Activated gamma-delta T cell treated with anti-CD3 and anti-CD28 coated beads, Interleukin-2, amount 50 U/mL, for 16 hours (primary cell): ENCODE measurements around the gene WDR64.

Source experiments
- DNase-seq: peaks from one replicate; pipeline ENCODE4 v3.0.0-alpha.2; 2020; ENCODE audit warnings: low read depth

The WDR64 gene

DNA sequence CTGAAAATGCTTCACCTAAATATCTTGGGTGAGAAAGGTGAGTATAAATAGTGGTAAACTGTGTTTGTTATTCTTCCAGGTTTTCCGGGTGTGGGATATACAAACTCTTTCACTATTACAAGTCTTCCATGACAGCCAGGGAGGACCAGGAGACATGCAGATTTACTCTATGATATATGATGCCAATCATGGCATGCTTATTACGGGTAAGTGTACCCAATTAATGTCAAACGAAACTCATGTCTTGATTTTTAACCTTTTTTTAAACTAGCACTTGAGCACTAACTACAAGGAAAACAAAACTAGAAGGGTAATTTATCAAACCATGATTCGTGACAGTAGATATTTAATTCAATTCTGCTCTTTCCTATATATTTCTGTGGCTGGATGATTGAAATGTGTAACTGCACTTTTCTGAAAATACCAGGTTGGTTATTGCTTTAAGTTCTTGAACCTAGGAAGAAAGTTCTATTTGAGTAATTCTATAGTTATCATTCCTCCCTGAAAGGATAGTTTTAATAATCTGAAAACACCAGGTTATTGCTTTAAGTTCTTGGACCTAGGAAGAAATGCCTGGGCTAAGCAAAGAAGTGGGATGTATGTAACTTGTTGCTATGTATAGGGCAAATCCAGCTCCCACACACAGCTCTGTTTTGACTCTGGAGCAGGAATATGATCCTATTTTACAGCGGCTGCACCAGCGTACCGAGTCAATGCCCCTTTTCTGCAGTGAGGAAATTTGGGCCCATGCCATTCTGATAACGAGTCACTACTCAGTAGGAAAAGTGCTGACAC lies 86.4 kb downstream of the WDR64 start:
- DNase-seq = no peak

DNA sequence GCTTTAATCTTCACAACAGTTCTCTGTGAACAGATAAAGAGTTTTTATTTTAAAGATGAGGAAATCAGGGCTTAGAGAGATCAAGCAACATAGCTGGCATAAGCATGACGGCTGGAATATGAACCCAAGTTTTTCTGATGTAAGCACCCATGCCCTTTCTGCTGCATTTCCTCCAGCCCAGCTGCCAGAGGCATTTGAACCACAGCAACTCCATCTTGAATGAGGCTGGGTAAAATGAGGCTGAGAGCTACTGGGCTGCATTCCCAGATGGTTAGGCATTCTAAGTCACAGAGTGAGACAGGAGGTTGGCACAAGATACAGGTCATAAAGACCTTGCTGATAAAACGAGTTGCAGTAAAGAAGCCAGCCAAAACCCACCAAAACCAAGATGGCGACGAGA lies 90.0 kb downstream of the WDR64 start:
- no peak for DNase-seq

DNA sequence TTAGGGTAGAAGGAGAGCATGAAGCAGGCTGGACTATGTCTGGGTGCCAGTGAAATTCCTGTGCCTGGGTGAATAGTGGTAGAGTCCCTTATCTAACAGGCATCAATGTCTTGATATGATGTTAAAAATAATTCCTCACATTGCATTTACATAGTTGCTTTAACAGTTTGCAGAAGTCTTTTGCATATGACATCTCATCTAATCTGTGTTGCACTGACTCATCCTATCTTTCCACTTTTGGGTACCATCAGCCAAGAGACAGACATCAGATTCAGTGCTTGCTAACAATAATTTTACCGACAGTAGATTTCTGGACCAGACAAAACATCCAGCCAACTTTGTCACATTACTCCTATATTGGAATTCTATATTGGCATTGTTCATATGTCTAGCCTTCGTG lies 92.5 kb downstream of the WDR64 start:
- DNase-seq = no peak

DNA sequence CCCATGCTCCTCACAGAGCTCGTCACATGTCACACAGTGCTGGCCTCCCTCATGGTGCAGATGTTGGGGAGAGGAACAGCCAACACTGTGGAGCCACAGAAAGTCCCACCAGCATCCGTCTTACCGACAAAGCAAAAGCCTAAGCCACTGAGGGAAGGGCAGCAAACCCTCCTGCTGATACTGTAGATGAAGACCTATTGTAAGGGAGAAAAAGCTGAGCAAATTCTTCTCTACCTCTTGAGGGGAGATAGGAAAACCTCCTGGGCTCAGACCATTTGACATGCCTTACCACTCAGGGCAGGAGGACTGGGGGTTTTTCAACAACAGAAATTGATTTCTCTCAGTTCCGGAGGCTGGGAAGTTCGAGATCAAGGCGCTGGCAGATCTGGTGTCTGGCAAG lies 95.9 kb downstream of the WDR64 start:
- DNase-seq = no peak

DNA sequence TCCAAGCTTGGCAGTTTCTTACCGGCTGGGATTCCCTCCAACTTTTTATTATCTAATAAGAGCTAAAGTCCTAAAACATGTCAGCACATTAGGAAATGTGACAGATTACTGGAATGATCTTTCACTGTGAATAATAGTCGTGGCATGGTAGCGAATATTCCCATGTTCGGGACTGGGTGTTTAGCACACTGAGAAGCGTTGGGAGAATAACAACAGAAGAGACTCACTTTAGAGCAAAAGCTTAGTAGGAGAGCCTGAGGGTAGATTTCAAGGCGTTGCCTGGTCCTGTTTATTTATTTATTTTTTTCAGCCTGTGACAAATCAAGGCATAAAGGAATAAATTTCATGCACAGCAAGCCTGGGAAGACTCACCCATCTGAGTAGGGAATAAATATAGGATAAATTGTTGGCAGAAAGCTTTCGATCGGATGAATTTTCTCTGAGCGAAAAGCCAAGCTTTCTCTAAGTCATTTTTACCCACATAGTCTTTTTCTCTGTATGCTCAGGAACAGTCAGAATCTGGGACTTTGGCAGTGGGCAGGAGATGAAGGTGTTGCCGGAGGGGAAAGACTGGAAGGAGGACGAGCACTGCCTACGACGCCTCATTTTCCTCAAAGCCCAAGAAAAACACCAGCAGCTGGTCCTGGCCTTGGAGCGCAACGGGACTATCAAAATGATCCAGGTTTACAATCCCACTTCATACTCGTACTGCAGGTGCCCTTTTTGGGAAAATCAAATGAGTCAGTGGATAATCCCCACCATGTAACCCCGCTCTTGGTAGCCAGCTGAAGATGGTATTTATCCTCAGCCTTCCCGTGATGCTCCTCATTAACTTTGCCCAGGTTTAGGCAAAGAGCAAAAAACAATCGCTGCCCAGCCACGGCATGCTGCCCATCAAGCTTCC lies 97.2 kb downstream of the WDR64 start:
- no peak for DNase-seq

DNA sequence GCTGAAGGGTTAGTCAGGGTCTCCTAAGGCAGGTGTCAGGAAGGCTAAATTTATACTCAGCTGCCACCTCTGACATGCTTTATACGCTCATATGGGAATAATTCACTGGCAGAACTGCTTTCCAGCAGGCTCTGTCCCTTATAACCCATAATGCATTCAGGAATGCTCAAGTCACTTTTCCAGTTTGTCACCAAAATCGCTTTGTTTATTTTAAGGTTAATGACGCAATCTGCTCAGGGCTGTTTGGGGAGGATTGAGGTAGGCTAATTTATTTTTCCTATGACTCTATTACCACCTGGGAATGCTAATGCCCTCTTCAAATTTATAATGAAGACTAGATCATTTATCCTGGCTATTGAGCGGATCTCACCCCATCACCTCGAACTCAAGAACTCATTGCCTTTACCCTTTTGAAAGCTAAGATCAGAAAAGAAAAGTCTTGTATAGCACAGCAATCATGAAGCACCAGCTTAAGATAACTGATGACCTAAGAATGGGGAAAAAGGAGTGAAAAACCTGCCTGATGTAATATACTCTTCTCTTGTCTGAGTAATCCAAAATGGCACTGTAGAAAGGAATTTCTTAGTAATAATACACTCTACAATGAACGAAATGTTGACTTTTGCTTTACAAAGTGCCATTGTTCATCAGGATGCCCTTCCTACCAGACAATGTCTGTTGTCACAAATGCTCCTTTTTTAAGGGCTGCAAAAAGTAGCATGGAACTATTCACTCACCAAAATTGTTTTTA lies 98.0 kb downstream of the WDR64 start:
- no peak for DNase-seq

DNA sequence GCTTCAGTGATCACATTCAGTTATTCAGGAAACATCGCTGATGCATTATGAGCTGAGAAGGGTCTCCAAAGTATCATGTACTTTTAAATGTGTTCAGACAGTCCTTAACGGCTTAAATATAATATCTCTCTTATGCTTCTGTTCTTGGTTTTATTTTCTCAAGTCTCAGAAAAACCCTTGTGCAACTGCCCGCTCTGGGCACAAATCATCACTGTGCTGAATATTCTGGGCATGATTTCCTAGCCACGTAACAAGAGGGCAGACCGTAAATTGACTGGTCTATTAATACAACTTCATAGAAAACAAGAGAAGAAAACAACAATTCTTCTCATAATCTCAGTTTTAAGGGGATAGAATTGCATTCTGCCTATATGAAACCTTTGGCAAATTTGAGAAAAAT lies 99.4 kb downstream of the WDR64 start:
- no peak for DNase-seq

DNA sequence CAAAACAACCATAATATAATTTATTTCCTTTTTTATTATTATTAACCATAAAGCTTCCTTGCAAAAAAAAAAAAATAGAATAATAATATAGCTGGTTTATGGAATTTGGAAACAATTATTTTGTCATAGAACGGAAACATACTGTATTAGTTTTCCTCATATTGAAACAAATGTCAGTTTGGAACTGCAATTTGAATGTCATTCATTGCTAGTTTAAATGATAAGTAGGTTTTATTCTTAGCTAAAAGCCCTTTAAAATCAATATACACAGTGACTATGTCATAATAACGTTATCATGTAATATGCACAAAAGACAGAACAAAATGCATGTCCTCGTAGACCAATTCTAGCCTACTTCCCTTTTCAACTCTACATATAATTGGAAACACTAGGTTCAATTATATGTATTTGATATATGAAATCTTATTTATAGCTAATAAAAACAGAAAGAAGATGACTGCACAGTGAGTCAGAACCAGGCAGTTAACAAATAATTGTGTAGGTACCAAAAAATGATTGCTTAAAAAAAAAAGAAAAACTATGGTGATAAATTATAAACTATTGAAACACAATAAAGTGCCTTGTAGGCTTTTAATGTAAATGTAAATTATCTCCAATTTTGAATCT lies 110.7 kb downstream of the WDR64 start:
- DNase-seq = no peak

DNA sequence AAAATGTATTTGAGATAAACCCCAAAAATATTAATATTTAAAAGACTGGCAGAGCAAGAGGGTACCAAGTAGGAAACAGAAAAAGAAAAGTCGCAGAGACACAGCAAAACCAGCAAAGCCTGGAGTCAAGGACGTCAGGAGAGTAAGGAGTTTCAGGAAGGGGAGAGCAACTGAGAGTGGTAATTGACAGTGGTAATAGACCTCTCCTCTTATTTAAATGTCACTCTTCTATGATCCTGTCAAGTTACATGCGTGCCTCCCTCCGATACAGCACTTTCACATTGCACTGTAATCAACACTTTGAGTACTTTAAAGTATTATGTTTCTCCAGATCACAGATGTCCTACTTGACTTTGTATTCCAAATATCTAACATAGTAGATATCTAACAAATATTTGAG lies 113.3 kb downstream of the WDR64 start:
- DNase-seq = no peak

DNA sequence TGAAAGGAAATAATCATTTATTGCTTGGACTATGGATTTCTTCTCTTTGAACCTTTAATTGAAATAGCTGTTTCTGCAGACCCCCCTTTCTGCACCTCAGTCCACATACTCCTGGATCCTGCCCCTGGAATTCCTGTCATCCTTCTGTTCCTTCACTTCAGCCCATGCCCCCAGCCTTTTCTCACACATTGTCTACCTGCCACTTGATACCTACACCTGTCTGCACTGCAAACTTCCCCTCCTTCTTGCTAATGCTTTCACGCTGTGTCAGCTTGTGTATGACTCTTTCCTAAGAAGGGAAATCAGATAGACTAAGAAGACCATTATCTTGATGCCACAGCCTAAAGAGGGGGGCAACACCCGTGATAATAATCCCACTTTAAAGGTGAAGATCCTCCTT lies 115.7 kb downstream of the WDR64 start:
- no peak for DNase-seq

DNA sequence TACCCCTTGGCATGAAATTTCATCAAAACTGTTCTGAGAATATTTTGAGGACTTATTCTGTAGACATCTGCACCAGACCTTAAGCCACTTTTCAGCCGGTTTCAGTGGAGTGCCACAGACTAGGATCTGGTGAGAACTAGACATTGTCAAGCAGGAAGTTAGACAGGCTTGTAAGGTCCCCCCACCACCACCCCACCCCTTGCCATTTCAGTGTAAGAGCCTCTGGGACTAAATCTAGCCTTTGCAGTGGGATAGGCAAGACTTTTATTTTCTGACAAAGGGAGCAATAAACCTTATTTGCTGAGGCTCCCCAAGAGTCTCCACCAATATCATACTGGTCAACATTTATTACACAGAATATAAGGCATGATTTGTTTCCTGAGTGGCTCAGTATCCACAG lies 118.0 kb downstream of the WDR64 start:
- DNase-seq = no peak

DNA sequence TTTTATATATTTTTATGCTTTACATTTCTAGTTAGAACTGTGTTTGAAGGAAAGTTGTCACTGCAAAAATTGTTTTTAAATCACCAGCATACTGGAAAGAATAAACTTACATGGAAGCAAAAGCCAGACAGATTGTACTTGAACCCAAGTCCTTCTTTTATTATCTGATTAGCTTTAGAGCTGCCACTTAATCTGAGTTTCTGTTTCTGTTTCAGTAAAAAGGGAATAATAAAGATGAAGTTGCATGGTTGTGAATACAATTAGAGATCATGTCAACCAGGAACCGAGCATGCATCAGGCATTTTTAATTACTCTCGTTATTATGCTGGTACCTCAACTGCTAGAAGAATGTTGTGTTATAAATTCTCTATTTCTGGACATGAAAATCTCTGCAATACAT lies 119.0 kb downstream of the WDR64 start:
- DNase-seq = no peak

DNA sequence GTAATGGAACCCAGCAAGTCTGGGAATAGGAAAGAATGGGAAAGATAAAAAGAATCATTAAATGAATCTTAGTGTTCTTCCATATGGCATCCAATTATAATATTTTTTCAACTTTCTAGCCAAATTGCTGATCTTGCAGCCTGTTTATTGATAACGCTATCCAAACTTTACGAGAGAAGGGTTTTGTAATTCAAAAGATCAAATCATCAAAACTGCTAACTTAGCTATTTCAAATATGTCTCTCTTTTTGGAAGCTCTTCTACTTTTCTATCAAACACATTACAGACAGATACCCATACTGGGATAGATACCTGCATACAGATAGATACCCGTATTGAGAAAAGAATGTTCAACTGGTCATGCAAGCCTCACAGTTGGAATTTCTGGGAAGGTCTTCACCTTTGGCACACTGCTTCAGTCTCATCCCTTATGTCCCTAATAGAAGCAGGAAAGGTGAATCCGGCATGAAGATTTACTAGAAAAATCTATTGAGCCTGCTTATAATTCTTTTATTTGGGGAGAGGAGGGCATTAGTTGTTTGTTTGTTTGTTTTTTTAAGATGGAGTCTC lies 120.9 kb downstream of the WDR64 start:
- DNase-seq = no peak

DNA sequence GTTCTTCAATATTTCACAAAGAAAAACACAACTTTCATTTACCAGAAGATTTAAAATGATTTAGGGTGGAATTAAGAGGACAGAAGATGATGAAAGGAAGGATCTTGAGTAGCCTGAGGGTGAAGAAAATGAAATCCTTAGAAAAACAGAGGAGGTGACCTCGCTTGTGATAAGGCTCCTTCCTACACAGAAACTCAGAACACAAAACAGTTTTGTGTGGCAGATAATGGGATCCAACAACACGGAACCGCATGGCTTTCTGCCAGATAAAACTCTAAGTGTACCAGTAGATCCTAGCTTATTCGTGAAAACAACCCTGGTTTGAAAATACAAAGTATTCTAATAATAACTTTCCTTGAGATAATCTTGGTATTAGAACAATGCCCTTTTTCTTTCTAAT lies 121.9 kb downstream of the WDR64 start:
- no peak for DNase-seq

DNA sequence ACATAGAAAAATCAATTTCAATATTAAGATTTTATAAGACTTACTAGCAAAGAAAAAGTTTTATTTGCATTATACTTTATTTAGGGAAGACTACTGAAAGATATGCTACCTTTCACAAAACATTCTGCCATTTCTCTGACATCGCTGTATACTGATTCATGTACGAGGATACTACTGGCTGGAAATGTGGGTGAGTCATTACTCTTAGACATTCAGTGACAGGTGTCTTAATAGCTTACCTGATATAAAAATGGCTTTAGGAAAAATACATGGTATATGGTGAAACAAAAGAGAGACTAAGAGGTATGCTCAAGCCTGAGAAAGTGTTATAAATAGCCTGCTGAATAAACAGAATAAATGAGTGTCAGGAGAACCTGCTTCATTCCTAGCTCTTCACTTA lies 122.9 kb downstream of the WDR64 start:
- no peak for DNase-seq

DNA sequence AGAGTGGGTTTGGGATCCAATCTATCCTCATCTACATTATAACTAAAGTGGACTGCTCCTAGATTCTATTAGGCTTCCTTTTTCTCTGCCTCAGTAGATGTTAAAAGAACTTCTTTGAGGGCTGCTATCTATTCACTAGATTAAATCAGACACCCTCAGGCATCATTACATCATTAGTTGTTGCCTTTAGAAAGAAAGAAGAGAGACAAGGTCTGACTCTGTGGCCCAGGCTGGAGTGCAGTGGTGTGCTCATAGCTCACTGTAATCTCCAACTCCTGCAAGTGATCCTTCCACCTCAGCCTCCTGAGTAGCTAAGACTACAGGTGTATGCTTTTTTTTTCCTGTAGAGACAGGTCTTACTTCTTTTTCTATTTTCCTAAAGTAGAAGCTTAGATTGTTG lies 124.8 kb downstream of the WDR64 start:
- DNase-seq = no peak

DNA sequence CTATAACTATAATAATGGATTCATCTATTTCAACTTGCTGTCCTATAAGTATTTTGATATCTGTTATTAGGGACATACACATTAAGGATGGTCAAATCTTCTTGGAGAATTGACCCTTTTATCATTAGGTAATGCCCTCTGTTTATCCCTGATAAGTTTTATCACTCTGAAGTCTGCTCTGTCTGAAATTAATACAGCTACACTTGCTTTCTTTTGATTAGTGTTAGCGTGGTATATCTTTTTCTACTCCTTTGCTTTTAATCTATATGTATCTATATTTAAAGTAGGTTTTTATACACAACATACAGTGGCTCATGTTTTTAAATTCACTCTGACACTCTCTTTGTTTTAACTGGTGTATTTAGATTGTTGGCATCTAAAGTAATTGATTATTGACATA lies 126.0 kb downstream of the WDR64 start:
- DNase-seq = no peak

DNA sequence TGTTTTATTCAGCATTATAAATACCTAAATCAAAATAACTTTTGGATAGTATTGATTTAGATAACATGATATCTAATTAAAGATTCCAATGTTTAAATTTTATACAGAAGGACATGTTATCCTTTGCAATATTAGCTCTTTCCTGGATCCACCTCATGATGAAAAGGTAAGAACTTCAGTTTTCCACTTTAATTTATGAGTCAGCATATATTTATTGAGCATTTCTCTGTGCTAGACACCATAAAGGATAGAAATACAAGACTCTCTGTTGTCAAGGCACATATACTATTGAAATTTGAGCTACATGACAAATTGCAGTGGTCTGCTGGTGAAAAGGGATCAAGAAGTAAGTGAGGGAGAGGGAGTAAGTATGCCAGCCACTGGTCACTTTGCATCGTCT lies 127.8 kb downstream of the WDR64 start:
- DNase-seq = no peak

DNA sequence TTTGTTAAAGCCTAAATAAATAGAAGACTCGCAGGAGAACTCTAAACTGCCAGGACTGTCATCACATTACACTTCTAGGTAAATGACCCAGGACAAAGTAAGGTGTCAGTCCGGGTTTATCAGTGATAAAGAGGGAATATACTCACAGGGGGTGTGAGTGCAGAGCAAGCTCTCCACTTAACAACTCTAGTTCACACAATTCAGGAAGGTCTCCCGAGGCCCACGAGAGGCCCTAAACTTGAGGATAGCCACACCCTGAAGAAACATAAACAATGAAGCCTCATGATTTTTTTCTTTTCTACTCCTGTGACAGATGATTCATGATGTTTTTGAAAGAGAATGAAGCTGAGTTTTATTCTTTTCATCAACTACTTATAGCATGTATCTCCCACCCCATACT lies 130.3 kb downstream of the WDR64 start:
- DNase-seq = no peak

DNA sequence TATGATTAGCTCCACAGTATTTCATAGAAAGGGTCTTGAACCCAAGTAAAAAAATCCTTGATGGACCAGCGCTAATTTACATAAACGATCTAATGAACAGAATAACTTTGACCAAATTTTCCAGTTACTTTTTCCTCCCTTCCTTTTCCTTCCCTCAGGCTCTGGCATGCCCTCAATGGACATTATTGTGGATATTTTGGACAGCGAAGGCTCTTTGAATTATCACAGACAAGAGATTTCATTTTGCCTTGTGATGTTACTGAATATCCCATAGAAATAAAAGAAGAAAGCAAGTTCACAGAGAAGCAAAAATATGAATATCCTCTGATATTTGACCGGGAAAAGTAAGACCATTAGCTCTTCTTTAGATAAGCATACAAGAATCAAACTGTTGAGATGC lies 135.6 kb downstream of the WDR64 start:
- no peak for DNase-seq

DNA sequence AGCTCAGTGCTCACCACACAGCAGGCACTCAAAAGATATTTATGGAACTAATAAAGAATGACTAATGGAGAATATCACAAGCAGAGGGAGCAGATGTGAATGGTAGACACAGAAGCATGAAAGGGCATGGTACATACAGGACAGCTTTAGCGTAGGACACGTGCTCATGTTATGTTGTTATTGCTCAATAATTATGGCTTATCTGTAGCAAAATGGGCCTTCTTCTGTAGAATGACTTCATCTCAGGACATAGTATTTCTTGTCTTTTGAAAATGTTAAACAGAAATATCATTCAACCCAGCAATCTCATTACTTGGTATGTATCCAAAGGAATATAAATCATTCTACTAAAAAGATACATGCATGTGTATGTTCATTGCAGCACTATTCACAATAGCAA lies 137.0 kb downstream of the WDR64 start:
- no peak for DNase-seq

DNA sequence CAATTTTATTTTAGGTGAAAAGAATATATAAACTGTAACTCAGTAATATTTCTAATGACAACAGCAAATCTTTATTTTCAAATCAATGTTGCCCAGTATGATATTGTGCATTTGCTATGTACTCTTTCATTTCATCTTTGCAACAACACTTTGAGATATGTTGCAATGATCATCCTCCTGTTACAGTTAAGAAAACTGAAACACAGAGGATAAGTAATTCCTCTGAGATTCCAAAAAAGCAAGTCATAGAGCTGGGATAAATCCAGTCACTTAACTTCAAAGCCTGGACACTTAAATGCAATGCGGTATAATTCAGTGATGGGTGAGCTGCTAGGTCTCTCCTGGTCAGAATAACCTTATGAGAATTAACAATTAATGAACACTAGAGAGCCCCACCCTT lies 147.3 kb downstream of the WDR64 start:
- no peak for DNase-seq
